ENCODE results near the gene PALLD.
"Not testable (repeated sequence)": the region's sequence is repeated elsewhere in the genome, so short reads cannot be mapped to it uniquely, and the experiment has no call there.

Gene PALLD

DNA sequence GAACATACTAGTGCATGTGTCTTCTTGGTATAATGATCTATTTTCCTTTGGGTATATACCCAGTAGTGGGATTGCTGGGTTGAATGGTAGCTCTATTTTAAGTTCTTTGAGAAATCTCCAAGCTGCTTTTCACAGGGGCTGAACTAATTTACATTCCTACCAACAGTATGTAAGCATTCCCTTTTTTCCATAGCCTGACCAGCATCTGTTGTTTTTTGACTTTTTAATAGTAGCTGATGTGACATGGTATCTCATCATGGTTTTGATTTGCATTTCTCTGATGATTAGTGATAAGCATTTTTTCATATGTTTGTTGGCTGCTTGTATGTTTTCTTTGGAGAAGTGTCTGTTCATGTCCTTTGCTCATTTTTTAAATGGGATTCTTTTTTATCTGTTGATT lies 230.3 kb downstream of the PALLD start:
- not testable (repeated sequence) for H3K27me3 ChIP-seq (ENCODE audit: control insufficient read depth, insufficient read depth, low read length); H3K4me3 ChIP-seq (ENCODE audit: low read depth, low read length); H3K9me3 ChIP-seq (ENCODE audit: control insufficient read depth, insufficient read depth, low read length); H3K36me3 ChIP-seq (ENCODE audit: control insufficient read depth, insufficient read depth, low read length); H3K27ac ChIP-seq (ENCODE audit: low read depth, low read length); H3K9ac ChIP-seq (ENCODE audit: low read depth, low read length); H3K4me1 ChIP-seq (ENCODE audit: control insufficient read depth, insufficient read depth, low read length)

DNA sequence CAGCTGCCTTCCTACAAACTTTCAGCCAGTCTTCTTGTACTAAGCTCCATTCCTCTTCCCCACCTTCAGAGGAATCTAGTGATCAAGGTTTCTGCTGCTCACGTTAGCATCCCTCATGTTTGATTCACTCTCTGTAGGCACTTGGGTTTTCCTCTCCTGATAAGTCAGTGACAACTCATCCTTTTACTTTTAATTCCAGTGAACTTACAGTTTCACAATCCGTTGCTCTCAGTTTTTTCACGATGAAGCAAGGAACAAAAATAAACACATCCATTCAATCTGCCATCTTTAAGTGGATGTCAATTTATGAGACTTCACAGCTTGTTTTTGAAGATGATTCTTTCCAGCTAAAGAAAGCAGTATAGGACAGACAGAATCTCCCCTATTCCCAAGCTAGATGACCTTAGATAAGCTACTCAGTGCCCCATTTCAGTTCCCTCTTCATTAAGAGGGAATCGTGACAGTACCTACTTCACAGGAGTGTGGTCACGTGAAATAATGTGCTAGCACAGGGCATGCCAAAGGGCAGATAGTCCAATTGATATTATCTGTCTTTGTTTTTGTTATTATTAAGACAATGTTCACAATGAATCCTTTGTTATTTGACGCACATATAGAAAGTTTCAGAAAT lies 234.3 kb downstream of the PALLD start:
- no peak overlapping the region for H3K27ac ChIP-seq (ENCODE audit: low read depth, low read length)
- no peak overlapping the region for H3K9ac ChIP-seq (ENCODE audit: low read depth, low read length)
- H3K9me3 ChIP-seq (ENCODE audit: control insufficient read depth, insufficient read depth, low read length), result no peaks in the 10 kb centered on the region
- no peaks in the 10 kb centered on the region for H3K36me3 ChIP-seq (ENCODE audit: control insufficient read depth, insufficient read depth, low read length)
- H3K4me3 ChIP-seq (ENCODE audit: low read depth, low read length), result no peak overlapping the region
- no peaks in the 10 kb centered on the region for H3K27me3 ChIP-seq (ENCODE audit: control insufficient read depth, insufficient read depth, low read length)
- H3K4me1 ChIP-seq (ENCODE audit: control insufficient read depth, insufficient read depth, low read length), result peaks cover 12% of the 10 kb centered on the region

DNA sequence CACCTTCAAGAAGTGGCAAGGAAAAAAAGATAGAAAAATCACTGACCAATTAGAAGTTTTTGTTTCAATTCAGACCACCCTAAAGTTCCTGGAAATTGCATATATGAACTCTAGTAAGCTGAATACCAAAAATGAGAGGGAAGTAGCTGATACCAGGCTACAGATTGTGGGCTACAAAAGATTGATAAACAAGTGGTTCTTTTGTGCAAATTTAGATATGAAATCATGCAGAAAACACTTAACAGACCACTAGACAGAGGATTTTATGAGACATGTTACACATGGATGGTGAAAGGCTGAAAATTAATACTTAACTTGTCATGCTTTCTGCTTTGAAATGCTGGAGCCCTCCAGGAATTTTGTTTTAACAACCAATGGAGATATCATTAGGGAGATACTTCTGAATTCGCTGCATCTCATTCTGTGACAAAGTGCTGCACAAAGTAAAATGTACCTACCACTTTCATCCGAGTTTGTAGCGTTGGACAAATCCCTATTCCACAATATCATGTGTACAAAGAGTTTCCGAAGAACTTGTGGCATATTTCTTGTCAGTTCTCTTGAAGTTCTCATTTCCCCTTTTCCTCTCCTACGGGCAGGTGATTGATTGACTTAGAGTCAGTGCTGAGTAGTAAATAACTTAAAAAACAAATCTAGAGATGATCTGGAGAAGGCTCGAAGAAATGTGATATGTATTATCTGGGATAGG lies 235.0 kb downstream of the PALLD start:
- Histone ChIP-seq H3K4me1 (ENCODE audit: control insufficient read depth, insufficient read depth, low read length) (peaks cover 19% of the 10 kb centered on the region), H3K9me3 (ENCODE audit: control insufficient read depth, insufficient read depth, low read length) (no peaks in the 10 kb centered on the region), H3K27me3 (ENCODE audit: control insufficient read depth, insufficient read depth, low read length) (no peaks in the 10 kb centered on the region), H3K36me3 (ENCODE audit: control insufficient read depth, insufficient read depth, low read length) (no peaks in the 10 kb centered on the region), H3K27ac (ENCODE audit: low read depth, low read length) (no peak overlapping the region), H3K9ac (ENCODE audit: low read depth, low read length) (no peak overlapping the region), H3K4me3 (ENCODE audit: low read depth, low read length) (no peak overlapping the region)

DNA sequence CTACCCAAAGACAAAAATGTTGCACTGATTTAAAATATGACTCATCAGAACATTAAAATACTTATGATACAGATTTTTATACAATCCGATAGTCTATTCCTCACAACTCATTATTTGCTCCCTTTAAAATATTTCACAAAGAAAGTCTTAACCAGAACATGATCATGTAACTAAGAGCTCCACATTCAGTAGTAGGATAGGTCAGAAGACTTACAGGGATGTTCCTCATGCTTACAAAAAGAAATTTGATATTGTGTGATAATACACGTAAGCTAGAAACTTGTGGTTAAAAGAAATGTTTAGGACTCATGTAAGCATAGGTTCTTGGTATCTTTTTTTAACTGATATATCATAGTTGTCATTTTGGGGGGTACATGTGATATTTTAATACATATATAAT lies 235.9 kb downstream of the PALLD start:
- Histone ChIP-seq H3K9me3 (ENCODE audit: control insufficient read depth, insufficient read depth, low read length) (no peaks in the 10 kb centered on the region), H3K36me3 (ENCODE audit: control insufficient read depth, insufficient read depth, low read length) (no peaks in the 10 kb centered on the region), H3K4me1 (ENCODE audit: control insufficient read depth, insufficient read depth, low read length) (peaks cover 28% of the 10 kb centered on the region), H3K4me3 (ENCODE audit: low read depth, low read length) (no peak overlapping the region), H3K27me3 (ENCODE audit: control insufficient read depth, insufficient read depth, low read length) (no peaks in the 10 kb centered on the region), H3K9ac (ENCODE audit: low read depth, low read length) (no peak overlapping the region), H3K27ac (ENCODE audit: low read depth, low read length) (no peak overlapping the region)

DNA sequence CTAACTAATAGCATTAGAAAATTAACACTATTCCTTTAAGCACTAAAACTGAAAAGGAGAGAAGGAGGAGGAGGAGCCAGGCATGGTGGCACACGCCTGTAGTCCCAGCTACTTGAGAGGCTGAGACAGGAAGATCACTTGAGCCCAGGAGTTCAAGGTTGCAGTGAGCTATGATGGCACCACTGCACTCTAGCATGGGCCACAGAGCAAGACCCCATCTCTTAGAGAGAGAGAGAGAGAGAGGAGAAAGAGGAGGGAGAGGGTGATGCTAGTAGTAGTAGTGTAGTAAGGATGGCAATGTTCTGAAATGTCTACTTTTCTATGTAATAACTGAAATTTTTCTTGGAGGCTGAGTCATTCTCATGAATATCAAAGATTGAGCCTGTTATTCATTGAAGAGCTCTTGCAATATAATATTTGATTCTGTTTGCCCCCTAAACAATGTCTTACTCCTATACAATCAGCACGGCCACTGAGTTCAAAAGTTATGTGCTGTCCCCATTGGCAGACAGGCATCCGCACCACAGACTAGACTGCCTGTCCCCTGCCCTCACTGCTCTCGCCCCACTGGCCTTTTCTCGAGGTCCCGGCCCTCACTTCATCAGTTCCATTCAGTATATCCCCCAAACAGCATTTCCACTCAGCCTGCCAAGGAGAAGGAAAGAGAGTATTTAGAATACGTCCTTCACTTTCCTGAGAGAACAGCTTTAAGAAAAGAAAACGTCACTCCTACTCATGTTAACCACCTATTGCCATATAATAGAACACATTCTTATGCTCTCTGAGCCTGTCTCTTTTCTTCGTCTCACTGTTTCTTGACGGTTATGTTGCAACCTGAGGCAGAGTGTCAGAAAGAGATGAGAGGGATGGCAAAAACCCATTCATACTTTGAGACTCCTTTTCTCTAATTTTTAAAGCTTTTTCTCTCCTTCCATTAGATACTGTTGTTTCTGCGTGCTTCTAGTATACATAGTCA lies 238.1 kb downstream of the PALLD start:
- Histone ChIP-seq H3K4me3 (ENCODE audit: low read depth, low read length) (no peak overlapping the region), H3K9ac (ENCODE audit: low read depth, low read length) (no peak overlapping the region), H3K36me3 (ENCODE audit: control insufficient read depth, insufficient read depth, low read length) (no peaks in the 10 kb centered on the region), H3K9me3 (ENCODE audit: control insufficient read depth, insufficient read depth, low read length) (no peaks in the 10 kb centered on the region), H3K27me3 (ENCODE audit: control insufficient read depth, insufficient read depth, low read length) (no peaks in the 10 kb centered on the region), H3K27ac (ENCODE audit: low read depth, low read length) (peak overlapping the region; percentile 52), H3K4me1 (ENCODE audit: control insufficient read depth, insufficient read depth, low read length) (peaks cover 33% of the 10 kb centered on the region)

DNA sequence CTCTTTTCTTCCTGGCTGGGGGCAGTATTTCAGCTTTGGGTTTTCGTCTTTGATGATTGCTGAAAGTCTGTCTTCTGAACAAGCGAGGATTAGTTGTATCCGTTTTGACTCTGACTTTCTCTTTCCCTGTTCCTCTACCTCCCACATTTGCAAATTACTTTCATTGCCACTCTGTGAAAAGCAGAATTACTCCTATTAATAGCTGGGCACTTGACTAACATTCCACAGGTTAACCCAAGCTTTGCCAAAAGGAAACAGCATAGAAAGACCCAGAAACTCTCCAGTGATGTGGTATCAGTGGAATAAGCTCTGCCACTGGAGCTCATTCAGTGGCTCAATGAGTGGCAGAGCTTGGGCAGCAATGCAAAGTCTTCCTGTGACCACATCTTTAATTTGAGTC lies 238.9 kb downstream of the PALLD start:
- Histone ChIP-seq H3K27ac (ENCODE audit: low read depth, low read length) (peak overlapping the region; percentile 52), H3K36me3 (ENCODE audit: control insufficient read depth, insufficient read depth, low read length) (no peaks in the 10 kb centered on the region), H3K9ac (ENCODE audit: low read depth, low read length) (no peak overlapping the region; the same call in 1 of the 2 replicates), H3K9me3 (ENCODE audit: control insufficient read depth, insufficient read depth, low read length) (no peaks in the 10 kb centered on the region), H3K4me1 (ENCODE audit: control insufficient read depth, insufficient read depth, low read length) (peaks cover 33% of the 10 kb centered on the region), H3K4me3 (ENCODE audit: low read depth, low read length) (no peak overlapping the region), H3K27me3 (ENCODE audit: control insufficient read depth, insufficient read depth, low read length) (no peaks in the 10 kb centered on the region)

DNA sequence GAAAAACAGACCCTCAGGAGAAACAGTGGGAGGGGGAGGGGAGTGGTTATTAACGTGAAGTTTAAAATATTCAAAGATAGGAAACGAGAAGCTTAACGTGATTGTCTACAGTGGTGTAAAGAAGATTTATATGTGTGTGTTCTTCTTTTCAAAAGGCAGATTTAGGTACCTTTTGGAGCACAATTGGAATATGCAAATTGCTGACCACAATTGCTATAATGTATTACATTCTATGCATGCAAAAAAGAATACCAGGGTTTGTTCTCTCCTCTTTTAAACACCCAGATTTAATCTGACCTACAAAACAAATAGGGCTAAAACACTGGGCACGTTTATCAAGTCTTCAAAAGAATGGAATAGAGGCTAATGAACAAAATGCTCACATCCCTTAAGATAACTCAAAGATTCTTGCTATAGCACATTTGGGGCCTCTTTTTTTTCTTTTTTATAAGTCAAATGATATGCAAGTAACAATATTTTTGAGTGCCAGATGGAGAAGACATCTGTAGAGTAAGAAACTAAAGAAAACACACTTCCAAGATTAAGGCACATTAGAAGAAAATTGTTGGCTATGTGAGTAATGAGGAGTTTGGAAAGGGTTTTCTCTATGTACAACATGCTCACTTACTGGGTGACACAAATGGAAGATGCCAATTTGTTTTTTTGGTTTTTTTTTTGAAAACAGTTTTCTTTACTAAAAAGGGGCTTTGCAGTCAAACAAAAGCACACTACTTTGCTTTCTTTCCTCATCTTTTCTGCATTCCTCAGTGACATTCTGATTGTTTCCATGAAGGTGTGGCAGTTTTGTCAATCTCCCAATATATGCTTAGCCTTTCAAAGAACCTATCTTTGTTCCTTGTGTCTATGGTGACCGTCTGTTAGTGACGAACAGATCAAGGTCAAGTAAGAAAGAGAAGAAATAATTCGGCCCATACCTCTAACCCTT lies 240.3 kb downstream of the PALLD start:
- H3K4me1 ChIP-seq (ENCODE audit: control insufficient read depth, insufficient read depth, low read length), result peaks cover 33% of the 10 kb centered on the region
- no peak overlapping the region for H3K4me3 ChIP-seq (ENCODE audit: low read depth, low read length)
- H3K36me3 ChIP-seq (ENCODE audit: control insufficient read depth, insufficient read depth, low read length), result no peaks in the 10 kb centered on the region
- peak overlapping the region; percentile 2 for H3K27ac ChIP-seq (ENCODE audit: low read depth, low read length)
- H3K9me3 ChIP-seq (ENCODE audit: control insufficient read depth, insufficient read depth, low read length), result no peaks in the 10 kb centered on the region
- H3K27me3 ChIP-seq (ENCODE audit: control insufficient read depth, insufficient read depth, low read length), result no peaks in the 10 kb centered on the region
- H3K9ac ChIP-seq (ENCODE audit: low read depth, low read length), result no peak overlapping the region

DNA sequence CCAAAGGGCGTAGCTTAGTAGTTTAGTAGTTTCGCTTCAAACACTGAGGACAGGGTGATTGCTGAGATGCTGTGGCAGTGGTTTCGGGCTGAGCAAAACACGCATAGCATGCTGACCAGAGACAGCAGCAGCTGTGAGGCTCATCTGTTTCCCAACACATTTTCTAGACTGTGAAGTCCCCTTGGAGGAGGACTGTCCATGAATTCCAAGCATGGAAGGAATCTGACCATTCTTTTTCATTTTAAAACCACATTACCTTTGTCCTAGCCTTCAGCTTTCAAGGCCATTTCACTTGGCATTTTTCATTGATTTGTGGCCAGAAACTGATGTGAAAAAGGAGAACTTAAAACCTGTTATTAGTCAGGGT lies 240.9 kb downstream of the PALLD start:
- no peaks in the 10 kb centered on the region for H3K9me3 ChIP-seq (ENCODE audit: control insufficient read depth, insufficient read depth, low read length)
- H3K4me1 ChIP-seq (ENCODE audit: control insufficient read depth, insufficient read depth, low read length), result peaks cover 33% of the 10 kb centered on the region
- H3K9ac ChIP-seq (ENCODE audit: low read depth, low read length), result no peak overlapping the region
- H3K27me3 ChIP-seq (ENCODE audit: control insufficient read depth, insufficient read depth, low read length), result no peaks in the 10 kb centered on the region
- no peaks in the 10 kb centered on the region for H3K36me3 ChIP-seq (ENCODE audit: control insufficient read depth, insufficient read depth, low read length)
- H3K4me3 ChIP-seq (ENCODE audit: low read depth, low read length), result no peak overlapping the region
- peak overlapping the region; percentile 2 for H3K27ac ChIP-seq (ENCODE audit: low read depth, low read length)

DNA sequence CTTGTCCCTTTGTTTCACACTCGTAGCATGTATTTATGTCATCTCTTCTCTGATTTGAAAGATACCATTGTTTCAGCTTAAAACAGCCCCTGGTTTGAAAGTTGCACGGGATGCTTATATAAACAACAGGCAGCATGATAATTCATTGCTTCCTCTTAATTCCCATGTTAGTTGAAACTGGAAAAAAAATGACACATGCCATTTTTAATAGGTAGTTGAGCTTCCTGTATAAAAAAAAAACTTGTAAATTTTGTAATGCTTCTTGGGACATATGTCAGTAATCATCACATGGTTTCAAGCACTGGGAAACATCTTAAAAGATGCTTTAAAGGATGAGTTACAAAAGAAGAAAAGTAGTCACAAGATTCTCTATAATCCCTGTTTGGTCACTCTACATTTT lies 243.0 kb downstream of the PALLD start:
- H3K9ac ChIP-seq (ENCODE audit: low read depth, low read length), result no peak overlapping the region
- H3K36me3 ChIP-seq (ENCODE audit: control insufficient read depth, insufficient read depth, low read length), result no peaks in the 10 kb centered on the region
- no peak overlapping the region for H3K4me3 ChIP-seq (ENCODE audit: low read depth, low read length)
- H3K9me3 ChIP-seq (ENCODE audit: control insufficient read depth, insufficient read depth, low read length), result no peaks in the 10 kb centered on the region
- H3K27me3 ChIP-seq (ENCODE audit: control insufficient read depth, insufficient read depth, low read length), result no peaks in the 10 kb centered on the region
- no peak overlapping the region for H3K27ac ChIP-seq (ENCODE audit: low read depth, low read length)
- peaks cover 38% of the 10 kb centered on the region for H3K4me1 ChIP-seq (ENCODE audit: control insufficient read depth, insufficient read depth, low read length)

DNA sequence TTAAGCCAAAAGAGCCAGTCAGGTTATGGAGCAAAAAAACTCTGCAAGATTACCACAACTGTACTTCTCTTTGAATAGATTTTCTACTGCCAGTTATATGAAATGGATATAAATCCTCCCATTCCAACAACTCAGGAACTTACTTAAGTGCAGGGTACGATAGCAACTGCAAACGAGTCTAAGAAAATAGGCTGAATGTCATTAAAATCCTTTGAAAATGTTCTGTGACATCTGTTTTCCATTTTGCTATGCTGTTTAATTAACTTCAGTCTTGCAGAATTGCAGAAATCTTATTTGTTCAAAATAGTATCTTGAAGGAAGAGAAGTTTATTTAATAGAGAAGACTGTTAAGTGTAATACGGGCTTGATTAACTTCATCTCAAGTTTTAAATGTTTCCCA lies 243.8 kb downstream of the PALLD start:
- no peak overlapping the region for H3K4me3 ChIP-seq (ENCODE audit: low read depth, low read length)
- no peak overlapping the region for H3K27ac ChIP-seq (ENCODE audit: low read depth, low read length)
- H3K4me1 ChIP-seq (ENCODE audit: control insufficient read depth, insufficient read depth, low read length), result peaks cover 30% of the 10 kb centered on the region
- H3K36me3 ChIP-seq (ENCODE audit: control insufficient read depth, insufficient read depth, low read length), result no peaks in the 10 kb centered on the region
- H3K9me3 ChIP-seq (ENCODE audit: control insufficient read depth, insufficient read depth, low read length), result no peaks in the 10 kb centered on the region
- no peak overlapping the region for H3K9ac ChIP-seq (ENCODE audit: low read depth, low read length)
- H3K27me3 ChIP-seq (ENCODE audit: control insufficient read depth, insufficient read depth, low read length), result no peaks in the 10 kb centered on the region

Data from HUES48 (cell line).